Lung (tissue), 12 donors: ENCODE results near the gene RRAGC. TPM values are rescaled to one million over a fixed set of nuclear protein-coding genes. Genes with fewer than 3 reads are reported as not detected.

Experiments used
- ATAC-seq: fragments of 200-7000 bp; cut with Tn5 transposase; one replicate; pipeline ENCODE4 v1.9.1; 2020; ENCODE audit warnings: moderate number of reproducible peaks; ENCODE audit not compliant: insufficient read depth, low FRiP score
- DNase-seq, 3 donors: peaks; one replicate each; pipeline ENCODE4 v3.0.0-alpha.2; 2013 to 2017
- H3K27ac ChIP-seq, 2 donors: one replicate each; pipeline ENCODE4 v1.5.1; 2013; ENCODE audit warnings: mild to moderate bottlenecking in 2 of 2, moderate library complexity in 2 of 2, control low read depth in 1 of 2, inconsistent platforms in 1 of 2, low read depth in 1 of 2, low read length in 1 of 2
- H3K27me3 ChIP-seq, 3 donors: one replicate each; pipeline ENCODE4 v1.5.1; 2013; ENCODE audit warnings: low read length in 2 of 3; ENCODE audit not compliant: control insufficient read depth in 3 of 3, insufficient read depth in 3 of 3
- H3K36me3 ChIP-seq, 4 donors: one replicate each; pipeline ENCODE4 v1.5.1; 2013; ENCODE audit warnings: low read length in 4 of 4, mild to moderate bottlenecking in 1 of 4, moderate library complexity in 1 of 4; ENCODE audit not compliant: control insufficient read depth in 4 of 4, insufficient read depth in 4 of 4
- H3K4me1 ChIP-seq, 5 donors: one replicate each; pipeline ENCODE4 v1.5.1; 2013; ENCODE audit warnings: low read length in 5 of 5, mild to moderate bottlenecking in 2 of 5, moderate library complexity in 1 of 5; ENCODE audit not compliant: control insufficient read depth in 5 of 5, insufficient read depth in 5 of 5
- H3K4me3 ChIP-seq: one replicate; pipeline ENCODE4 v1.5.1; 2013; ENCODE audit warnings: mild to moderate bottlenecking, control low read depth, moderate library complexity
- H3K9ac ChIP-seq, 2 donors: one replicate each; pipeline ENCODE4 v1.5.1; 2013; ENCODE audit warnings: low read length in 2 of 2, control low read depth in 1 of 2; ENCODE audit not compliant: insufficient read depth in 1 of 2
- H3K9me3 ChIP-seq, 4 donors: one replicate each; pipeline ENCODE4 v1.5.1; 2013; ENCODE audit warnings: low read length in 3 of 4, mild to moderate bottlenecking in 1 of 4, moderate library complexity in 1 of 4; ENCODE audit not compliant: control insufficient read depth in 4 of 4, insufficient read depth in 3 of 4
- WGBS, 2 donors: extraction: QIAGEN DNeasy Blood & Tissue Kit; methylation state at CpG; one replicate each; pipeline ENCODE4 v1.1.7; 2013; 5-methylcytosine and 5-hydroxymethylcytosine counted together
- polyA plus RNA-seq, 2 donors: library from polyadenylated mRNA; stranded (reverse); fragments of 200-250 nt; gene quantifications; one replicate each; pipeline ENCODE4 v1.2.1, GENCODE V29; 2013
- total RNA-seq, 2 donors: library from RNA; depleted of rRNA in 1 of 2; stranded (reverse); fragments of >200 nt in 1 of 2; gene quantifications; one replicate each; pipeline ENCODE4 v1.2.1, GENCODE V29; 2014 to 2021
- TF ChIP-seq, protein P1 (sequence below): IDR thresholded peaks from 2 replicates; pipeline ENCODE4 v1.5.1; 2012; ENCODE audit warnings: mild to moderate bottlenecking; ENCODE audit errors: control extremely low read depth, extremely low read depth
- donor health status: control.
- donor health status: control.
- donor health status: Bipolar disorder and iron deficiency.
- donor health status: healthy.
- donor health status: DM: yes; HTN: yes; CAD: no.

Gene RRAGC
- total and polyA plus RNA-seq, 4 donors, result 13.0 to 32.1 (median 27.0) TPM

DNA sequence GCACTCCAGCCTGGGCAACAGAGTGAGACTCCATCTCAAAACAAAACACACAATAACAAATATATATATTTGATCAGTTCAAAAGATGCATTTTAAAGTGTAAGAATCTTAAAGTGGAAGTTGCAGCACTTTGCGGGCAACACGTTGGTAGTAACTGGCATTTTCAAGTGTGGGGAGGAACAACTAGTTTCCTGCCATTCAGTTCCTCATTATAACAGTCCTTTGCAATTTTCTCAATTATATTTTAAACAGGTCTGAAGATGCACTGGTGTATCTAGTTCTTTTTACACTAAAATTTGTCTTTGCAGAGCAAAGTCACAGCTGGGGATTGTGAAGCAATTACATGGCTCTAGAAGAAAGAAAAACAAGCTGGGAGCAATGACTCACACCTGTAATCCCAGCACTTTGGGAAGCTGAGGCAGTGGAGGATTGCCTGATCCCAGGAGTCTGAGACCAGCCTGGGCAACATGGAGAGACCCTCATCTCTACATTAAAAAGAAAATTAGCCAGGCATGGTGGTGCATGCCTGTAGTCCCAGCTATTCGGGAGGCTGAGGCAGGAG is 25.3 kb downstream of the RRAGC start:
- Histone ChIP-seq H3K36me3 (peaks cover 9 to 18% (median 11%) of the 10 kb centered on the region in 4 donors), H3K9ac (no peak overlapping the region), H3K4me1 (peaks cover 0 to 4% (median 0%) of the 10 kb centered on the region in 5 donors), H3K27me3 (peaks cover 0 to 2% (median 0%) of the 10 kb centered on the region in 3 donors), H3K9me3 (no peaks in the 10 kb centered on the region), H3K4me3 (no peak overlapping the region), H3K27ac (no peak overlapping the region)
- 43 to 71% methylated on average over 3 of the region's 3 CpGs for WGBS, 2 donors
- no peak for DNase-seq
- no peak for ATAC-seq
- TF ChIP-seq, protein P1, sequence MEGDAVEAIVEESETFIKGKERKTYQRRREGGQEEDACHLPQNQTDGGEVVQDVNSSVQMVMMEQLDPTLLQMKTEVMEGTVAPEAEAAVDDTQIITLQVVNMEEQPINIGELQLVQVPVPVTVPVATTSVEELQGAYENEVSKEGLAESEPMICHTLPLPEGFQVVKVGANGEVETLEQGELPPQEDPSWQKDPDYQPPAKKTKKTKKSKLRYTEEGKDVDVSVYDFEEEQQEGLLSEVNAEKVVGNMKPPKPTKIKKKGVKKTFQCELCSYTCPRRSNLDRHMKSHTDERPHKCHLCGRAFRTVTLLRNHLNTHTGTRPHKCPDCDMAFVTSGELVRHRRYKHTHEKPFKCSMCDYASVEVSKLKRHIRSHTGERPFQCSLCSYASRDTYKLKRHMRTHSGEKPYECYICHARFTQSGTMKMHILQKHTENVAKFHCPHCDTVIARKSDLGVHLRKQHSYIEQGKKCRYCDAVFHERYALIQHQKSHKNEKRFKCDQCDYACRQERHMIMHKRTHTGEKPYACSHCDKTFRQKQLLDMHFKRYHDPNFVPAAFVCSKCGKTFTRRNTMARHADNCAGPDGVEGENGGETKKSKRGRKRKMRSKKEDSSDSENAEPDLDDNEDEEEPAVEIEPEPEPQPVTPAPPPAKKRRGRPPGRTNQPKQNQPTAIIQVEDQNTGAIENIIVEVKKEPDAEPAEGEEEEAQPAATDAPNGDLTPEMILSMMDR, result no peak

DNA sequence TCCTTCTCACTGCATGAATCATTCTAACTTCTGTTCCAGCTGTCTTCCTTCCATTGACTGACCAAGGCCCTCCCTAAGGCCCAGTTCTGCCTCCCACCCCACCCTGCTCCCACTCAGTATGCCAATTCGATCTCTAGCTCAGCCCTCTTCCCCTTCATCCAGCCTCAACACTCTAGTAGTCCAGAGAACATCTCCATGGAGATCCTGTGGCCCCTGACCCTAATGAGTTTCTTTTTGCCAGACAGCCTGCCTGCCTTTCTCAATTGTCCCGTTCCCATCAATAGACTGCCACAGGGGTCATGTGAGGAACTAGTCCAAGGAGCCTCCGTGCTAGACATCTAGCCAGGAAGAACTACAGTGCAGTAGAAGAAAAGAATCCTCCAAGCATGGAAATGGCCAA is 26.4 kb downstream of the RRAGC start:
- ATAC-seq (no peak), DNase-seq (no peak)
- Histone ChIP-seq H3K36me3 (peaks cover 0 to 10% (median 1%) of the 10 kb centered on the region in 4 donors), H3K4me3 (no peak overlapping the region), H3K4me1 (peaks cover 0 to 4% (median 0%) of the 10 kb centered on the region in 5 donors), H3K27ac (no peak overlapping the region), H3K9me3 (no peaks in the 10 kb centered on the region), H3K9ac (no peak overlapping the region), H3K27me3 (peaks cover 0 to 2% (median 0%) of the 10 kb centered on the region in 3 donors)
- 41 to 60% methylated on average over 3 of the region's 3 CpGs for WGBS, 2 donors
- TF ChIP-seq, protein P1, result no peak

DNA sequence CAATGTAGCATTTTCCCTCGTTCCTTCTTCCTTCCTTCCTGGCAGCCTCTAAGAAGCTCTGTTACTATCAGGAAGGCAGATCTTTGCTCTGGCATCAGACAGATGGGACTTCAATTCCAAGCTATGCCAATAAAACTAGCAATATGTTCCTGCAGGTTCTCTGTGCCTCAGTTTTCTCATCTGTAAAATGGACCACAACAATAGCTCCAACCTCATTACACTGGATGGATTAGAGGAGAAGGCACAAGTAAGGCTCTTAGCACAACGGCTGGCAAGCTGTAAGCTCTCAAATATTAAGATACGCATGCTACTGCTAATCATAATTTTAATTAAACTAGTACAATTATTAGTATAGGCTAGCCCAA is 27.2 kb downstream of the RRAGC start:
- Histone ChIP-seq H3K27ac (no peak overlapping the region), H3K9me3 (no peaks in the 10 kb centered on the region), H3K36me3 (peaks cover 0 to 3% (median under 1%) of the 10 kb centered on the region in 4 donors), H3K4me1 (peaks cover 0 to 4% (median 0%) of the 10 kb centered on the region in 5 donors), H3K27me3 (peaks cover 0 to 2% (median under 1%) of the 10 kb centered on the region in 3 donors), H3K4me3 (no peak overlapping the region), H3K9ac (no peak overlapping the region)
- TF ChIP-seq, protein P1, result no peak
- no peak for ATAC-seq
- DNase-seq, result no peak
- WGBS, 2 donors, result 81 to 86% methylated on average over 3 of the region's 3 CpGs
